Measurements from ENCODE around the gene PATJ.
"Not testable (repeated sequence)": the region's sequence is repeated elsewhere in the genome, so short reads cannot be mapped to it uniquely, and the experiment has no call there.

PATJ gene

GRCh38 chr1:61724506-61724812 is 17.8 kb upstream of the PATJ start:
- Histone ChIP-seq H4K20me1 (ENCODE audit: low read depth, low read length) (0 out of 2 replicates have a peak, but pooled peaks cover 4% of the 10 kb centered on the region), H3K9me3 (ENCODE audit: insufficient read depth, low read length) (no peaks in the 10 kb centered on the region), H3K9ac (ENCODE audit: low read length) (peak overlapping the region; percentile 98), H3K9me2 (replicated peaks; ENCODE audit: insufficient read depth, low read length) (no peaks in the 10 kb centered on the region), H3K4me3 (ENCODE audit: insufficient read depth, low read length, poor library complexity, severe bottlenecking) (peak overlapping the region; percentile 100), H3K27me3 (ENCODE audit: low read length) (no peaks in the 10 kb centered on the region), H3K27ac (ENCODE audit: low read depth, low read length) (peak overlapping the region; percentile 63), H2AFZ (ENCODE audit: low read depth, low read length, severe bottlenecking) (peak overlapping the region; percentile 98), H3K36me3 (ENCODE audit: low read length) (peaks cover 4% of the 10 kb centered on the region; the same call in 1 of the 2 replicates), H3F3A (ENCODE audit: insufficient read depth) (no peaks in the 10 kb centered on the region), H3K79me2 (ENCODE audit: insufficient read depth, low read length) (peaks cover 43% of the 10 kb centered on the region), H3K4me2 (ENCODE audit: low read depth, low read length, poor library complexity, severe bottlenecking) (peak overlapping the region; percentile 93)
- TF ChIP-seq CTCF (IDR thresholded peaks at IDR 0.05; ENCODE audit: insufficient read depth, low read length, poor library complexity, severe bottlenecking), result no peak

GRCh38 chr1:61724813-61725694 is 17.2 kb upstream of the PATJ start, which contains the start of gene TM2D1:
TSS of gene TM2D1 (minus strand) at chr1:61725141. CDS start at chr1:61725120, 21 bp downstream.
- H3K79me2 ChIP-seq (ENCODE audit: insufficient read depth, low read length), result peaks cover 43% of the 10 kb centered on the region
- H3K4me3 ChIP-seq (ENCODE audit: insufficient read depth, low read length, poor library complexity, severe bottlenecking), result peak within 1 kb of the TSS; percentile 100
- H3K27ac ChIP-seq (ENCODE audit: low read depth, low read length), result peak within 1 kb of the TSS; percentile 63
- TF ChIP-seq EZH2phosphoT487 (conservative IDR thresholded peaks at IDR 0.05; ENCODE audit: low read length), result no peak
- no peak for TF ChIP-seq CTCF (IDR thresholded peaks at IDR 0.05; ENCODE audit: insufficient read depth, low read length, poor library complexity, severe bottlenecking)
- H2AFZ ChIP-seq (ENCODE audit: low read depth, low read length, severe bottlenecking), result peak within 1 kb of the TSS; percentile 98
- H3K4me2 ChIP-seq (ENCODE audit: low read depth, low read length, poor library complexity, severe bottlenecking), result peak within 1 kb of the TSS; percentile 93
- 0 out of 2 replicates have a peak, but pooled peaks cover 4% of the 10 kb centered on the region for H4K20me1 ChIP-seq (ENCODE audit: low read depth, low read length)
- H3K36me3 ChIP-seq (ENCODE audit: low read length), result peaks cover 4% of the 10 kb centered on the region; the same call in 1 of the 2 replicates
- no peaks in the 10 kb centered on the region for H3K27me3 ChIP-seq (ENCODE audit: low read length)
- no peaks in the 10 kb centered on the region for H3F3A ChIP-seq (ENCODE audit: insufficient read depth)
- H3K9ac ChIP-seq (ENCODE audit: low read length), result peak within 1 kb of the TSS; percentile 98
- H3K9me3 ChIP-seq (ENCODE audit: insufficient read depth, low read length), result no peaks in the 10 kb centered on the region
- H3K9me2 ChIP-seq (replicated peaks; ENCODE audit: insufficient read depth, low read length), result no peaks in the 10 kb centered on the region

GRCh38 chr1:61727544-61727943 is 14.7 kb upstream of the PATJ start:
- H3K9me2 ChIP-seq (replicated peaks; ENCODE audit: insufficient read depth, low read length), result no peaks in the 10 kb centered on the region
- peak overlapping the region; percentile 41 for H2AFZ ChIP-seq (ENCODE audit: low read depth, low read length, severe bottlenecking)
- H3K9ac ChIP-seq (ENCODE audit: low read length), result no peak overlapping the region
- TF ChIP-seq CTCF (IDR thresholded peaks at IDR 0.05; ENCODE audit: insufficient read depth, low read length, poor library complexity, severe bottlenecking) (no peak), EZH2phosphoT487 (conservative IDR thresholded peaks at IDR 0.05; ENCODE audit: low read length) (no peak)
- H3K36me3 ChIP-seq (ENCODE audit: low read length), result peaks cover 4% of the 10 kb centered on the region; the same call in 1 of the 2 replicates
- 0 out of 2 replicates have a peak, but pooled peaks cover 4% of the 10 kb centered on the region for H4K20me1 ChIP-seq (ENCODE audit: low read depth, low read length)
- no peaks in the 10 kb centered on the region for H3K27me3 ChIP-seq (ENCODE audit: low read length)
- H3K27ac ChIP-seq (ENCODE audit: low read depth, low read length), result no peak overlapping the region
- no peak overlapping the region for H3K4me3 ChIP-seq (ENCODE audit: insufficient read depth, low read length, poor library complexity, severe bottlenecking)
- H3F3A ChIP-seq (ENCODE audit: insufficient read depth), result no peaks in the 10 kb centered on the region
- peaks cover 24% of the 10 kb centered on the region for H3K79me2 ChIP-seq (ENCODE audit: insufficient read depth, low read length)
- H3K4me2 ChIP-seq (ENCODE audit: low read depth, low read length, poor library complexity, severe bottlenecking), result no peak overlapping the region
- no peaks in the 10 kb centered on the region for H3K9me3 ChIP-seq (ENCODE audit: insufficient read depth, low read length)

GRCh38 chr1:61730679-61731078 is 11.6 kb upstream of the PATJ start:
- H2AFZ ChIP-seq (ENCODE audit: low read depth, low read length, severe bottlenecking); H3K27ac ChIP-seq (ENCODE audit: low read depth, low read length); H3K9ac ChIP-seq (ENCODE audit: low read length); H3K36me3 ChIP-seq (ENCODE audit: low read length); H3K4me2 ChIP-seq (ENCODE audit: low read depth, low read length, poor library complexity, severe bottlenecking); H4K20me1 ChIP-seq (ENCODE audit: low read depth, low read length); H3K4me3 ChIP-seq (ENCODE audit: insufficient read depth, low read length, poor library complexity, severe bottlenecking); H3F3A ChIP-seq (ENCODE audit: insufficient read depth); H3K79me2 ChIP-seq (ENCODE audit: insufficient read depth, low read length); H3K27me3 ChIP-seq (ENCODE audit: low read length); H3K9me2 ChIP-seq (replicated peaks; ENCODE audit: insufficient read depth, low read length); H3K9me3 ChIP-seq (ENCODE audit: insufficient read depth, low read length): not testable (repeated sequence)

All from SU-DHL-6 (cell line).